ENCODE data around the gene GPR84.

The GPR84 gene

DNA sequence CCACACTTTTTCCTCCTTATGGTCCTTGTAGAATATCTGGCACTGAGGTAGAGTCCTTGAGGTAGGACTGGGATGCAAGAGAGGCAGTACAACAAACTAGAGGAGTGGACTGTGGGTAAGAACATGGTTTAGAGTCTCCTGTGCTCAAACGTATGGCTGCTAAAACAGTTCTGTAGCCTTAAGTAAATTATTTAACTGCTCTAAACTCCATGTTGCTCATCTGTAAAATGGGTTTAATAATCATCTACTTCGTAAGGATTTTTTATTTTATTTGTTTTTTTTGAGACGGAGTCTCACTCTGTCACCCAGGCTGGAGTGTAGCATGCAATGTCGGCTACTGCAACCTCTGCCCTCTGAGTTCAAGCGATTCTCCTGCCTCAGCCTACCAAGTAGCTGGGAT lies 42.9 kb downstream of the GPR84 start:
- no peak for DNase-seq
